ENCODE results near the gene RIPK1.

DNA sequence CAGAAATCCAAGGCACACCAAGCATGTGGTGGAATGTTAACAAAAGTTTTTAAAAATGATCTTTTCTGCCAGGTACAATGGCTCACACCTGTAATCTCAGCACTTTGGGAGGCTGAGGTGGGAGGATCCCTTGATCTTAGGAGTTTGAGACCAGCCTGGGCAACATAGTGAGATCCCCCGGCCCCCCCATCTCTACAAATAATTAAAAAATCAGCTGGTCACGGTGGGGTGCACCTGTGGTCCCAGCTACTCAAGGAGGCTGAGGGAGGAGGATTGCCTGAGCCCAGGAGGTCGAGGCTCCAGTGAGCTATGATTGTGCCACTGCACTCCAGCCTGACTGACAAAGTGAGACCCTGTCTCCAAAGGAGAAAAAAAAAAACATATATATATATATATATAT, 8.0 kb downstream of the RIPK1 start:
- TF ChIP-seq, protein P1, sequence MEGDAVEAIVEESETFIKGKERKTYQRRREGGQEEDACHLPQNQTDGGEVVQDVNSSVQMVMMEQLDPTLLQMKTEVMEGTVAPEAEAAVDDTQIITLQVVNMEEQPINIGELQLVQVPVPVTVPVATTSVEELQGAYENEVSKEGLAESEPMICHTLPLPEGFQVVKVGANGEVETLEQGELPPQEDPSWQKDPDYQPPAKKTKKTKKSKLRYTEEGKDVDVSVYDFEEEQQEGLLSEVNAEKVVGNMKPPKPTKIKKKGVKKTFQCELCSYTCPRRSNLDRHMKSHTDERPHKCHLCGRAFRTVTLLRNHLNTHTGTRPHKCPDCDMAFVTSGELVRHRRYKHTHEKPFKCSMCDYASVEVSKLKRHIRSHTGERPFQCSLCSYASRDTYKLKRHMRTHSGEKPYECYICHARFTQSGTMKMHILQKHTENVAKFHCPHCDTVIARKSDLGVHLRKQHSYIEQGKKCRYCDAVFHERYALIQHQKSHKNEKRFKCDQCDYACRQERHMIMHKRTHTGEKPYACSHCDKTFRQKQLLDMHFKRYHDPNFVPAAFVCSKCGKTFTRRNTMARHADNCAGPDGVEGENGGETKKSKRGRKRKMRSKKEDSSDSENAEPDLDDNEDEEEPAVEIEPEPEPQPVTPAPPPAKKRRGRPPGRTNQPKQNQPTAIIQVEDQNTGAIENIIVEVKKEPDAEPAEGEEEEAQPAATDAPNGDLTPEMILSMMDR (IDR thresholded peaks at IDR 0.05) = no peak
- TF ChIP-seq POLR2AphosphoS5 (IDR thresholded peaks at IDR 0.05) = no peak
- no peak for TF ChIP-seq POLR2A (IDR thresholded peaks at IDR 0.05)
